Skin of body (tissue), 2 donors: ENCODE data around the gene SLC18A2. TPM values are rescaled to one million over a fixed set of nuclear protein-coding genes. Genes with fewer than 3 reads are reported as not detected.
"Not testable (repeated sequence)": the region's sequence is repeated elsewhere in the genome, so short reads cannot be mapped to it uniquely, and the experiment has no call there.

Source experiments
- DNase-seq: peaks from one replicate; lab custom pipeline; 2025; lab: John Stamatoyannopoulos, UW
- total RNA-seq: library from RNA; depleted of rRNA; stranded (reverse); fragments of >200 nt; gene quantifications from one replicate; pipeline ENCODE4 v1.2.3, GENCODE V29; 2014

Gene SLC18A2
- 6.2 TPM for total RNA-seq

DNA sequence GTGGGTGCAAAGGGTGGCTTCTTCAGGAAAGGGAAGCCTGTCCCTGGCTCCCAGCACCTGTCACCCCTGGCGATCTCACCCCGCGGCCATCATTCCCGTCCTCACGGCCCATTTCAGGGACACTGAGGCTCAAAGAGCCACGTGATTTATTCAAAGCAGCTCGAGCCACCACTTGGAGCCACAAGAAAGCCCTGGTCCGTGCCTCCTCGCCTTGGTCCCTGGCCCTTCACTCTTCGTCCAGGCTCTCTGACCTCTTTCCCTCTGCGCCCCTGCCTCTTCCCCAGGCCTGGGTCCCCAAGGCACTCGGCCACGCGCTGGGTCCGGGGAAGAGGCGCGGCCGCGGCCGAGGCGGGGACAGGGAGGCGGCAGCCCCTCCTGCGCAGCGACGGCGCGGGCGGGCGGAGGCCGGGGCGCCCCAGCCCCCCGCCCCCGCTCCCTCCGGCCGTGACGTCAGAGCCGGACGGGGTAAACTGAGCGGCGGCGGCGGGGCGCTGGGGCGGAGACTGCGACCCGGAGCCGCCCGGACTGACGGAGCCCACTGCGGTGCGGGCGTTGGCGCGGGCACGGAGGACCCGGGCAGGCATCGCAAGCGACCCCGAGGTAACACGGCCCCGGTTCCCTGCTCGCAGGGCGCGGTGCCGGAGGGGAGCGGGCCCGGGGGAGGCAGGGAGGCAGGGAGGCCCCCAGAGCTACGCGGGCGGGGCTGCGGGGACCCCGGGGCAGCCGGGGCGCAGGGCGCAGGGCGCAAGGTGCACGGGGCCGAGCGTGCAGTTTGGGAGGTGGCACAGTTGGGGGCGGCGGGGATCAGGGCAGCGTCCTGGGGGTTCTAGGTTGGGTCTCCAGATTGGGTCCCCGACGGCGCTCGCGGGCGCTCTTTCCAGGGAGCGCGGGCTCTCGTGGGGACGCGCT is at the start of gene SLC18A2:
TSS of gene SLC18A2 (plus strand) at position 494 of the 909 bp plus-strand sequence. CDS start 580 bp downstream, outside the sequence.
- DNase-seq: no peak

GRCh38 chr10:117197189-117197588 is 43.7 kb upstream of the SLC18A2 start, which contains the start of gene KCNK18:
Gene KCNK18, plus strand, starts transcription at chr10:117197489. Its CDS starts 0 bp downstream, at chr10:117197489.
- DNase-seq: no peak

- DNase-seq: no peak
Measured at GRCh38 chr10:117198088-117198487, 42.8 kb upstream of the SLC18A2 start.

DNA sequence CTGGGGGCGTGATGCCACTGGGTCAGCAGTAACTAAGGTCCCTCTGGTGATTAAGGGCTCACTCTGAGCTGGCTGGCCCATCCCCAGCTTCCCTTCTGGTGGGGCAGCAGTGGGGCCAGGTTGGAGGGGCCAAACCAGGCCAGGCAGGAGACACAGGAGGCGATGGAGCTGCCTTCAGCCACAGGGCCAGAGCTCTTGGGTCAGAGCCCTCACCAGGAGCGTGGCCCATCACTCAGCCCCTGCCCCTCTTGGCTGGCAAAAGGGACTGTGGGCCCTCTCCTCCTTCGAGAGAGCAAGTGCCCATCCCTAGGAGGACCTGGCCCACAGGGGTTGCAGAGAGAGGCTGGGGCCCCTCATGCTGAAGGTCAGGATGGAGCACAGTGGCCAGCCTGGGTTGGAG is 39.1 kb upstream of the SLC18A2 start:
- no peak for DNase-seq

- DNase-seq: no peak
Measured at GRCh38 chr10:117204316-117204715, 36.6 kb upstream of the SLC18A2 start.

- DNase-seq: no peak
Measured at GRCh38 chr10:117212176-117212575, 28.7 kb upstream of the SLC18A2 start.

DNA sequence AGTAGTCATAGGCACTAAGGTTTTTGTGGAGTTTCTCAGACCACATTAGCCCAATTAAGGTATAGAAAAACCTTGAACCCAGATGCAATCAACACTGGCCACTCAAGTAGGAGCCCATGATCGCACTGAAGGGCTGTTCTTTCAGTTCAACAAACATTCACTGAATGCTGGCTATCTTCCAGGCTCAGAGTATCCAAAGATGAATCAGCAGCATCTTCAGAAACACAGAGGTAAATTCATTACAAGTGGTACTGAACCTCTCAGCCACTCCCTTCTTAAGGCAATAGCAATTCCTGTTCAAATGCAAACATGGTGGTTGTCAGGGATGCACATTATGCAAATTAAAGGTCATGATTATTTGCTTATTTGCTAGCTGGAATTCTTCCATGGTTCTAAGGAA is 26.5 kb upstream of the SLC18A2 start:
- DNase-seq: no peak

GRCh38 chr10:117215079-117215478 is 25.8 kb upstream of the SLC18A2 start:
- DNase-seq: no peak

GRCh38 chr10:117216028-117216427 is 24.9 kb upstream of the SLC18A2 start:
- no peak for DNase-seq

DNA sequence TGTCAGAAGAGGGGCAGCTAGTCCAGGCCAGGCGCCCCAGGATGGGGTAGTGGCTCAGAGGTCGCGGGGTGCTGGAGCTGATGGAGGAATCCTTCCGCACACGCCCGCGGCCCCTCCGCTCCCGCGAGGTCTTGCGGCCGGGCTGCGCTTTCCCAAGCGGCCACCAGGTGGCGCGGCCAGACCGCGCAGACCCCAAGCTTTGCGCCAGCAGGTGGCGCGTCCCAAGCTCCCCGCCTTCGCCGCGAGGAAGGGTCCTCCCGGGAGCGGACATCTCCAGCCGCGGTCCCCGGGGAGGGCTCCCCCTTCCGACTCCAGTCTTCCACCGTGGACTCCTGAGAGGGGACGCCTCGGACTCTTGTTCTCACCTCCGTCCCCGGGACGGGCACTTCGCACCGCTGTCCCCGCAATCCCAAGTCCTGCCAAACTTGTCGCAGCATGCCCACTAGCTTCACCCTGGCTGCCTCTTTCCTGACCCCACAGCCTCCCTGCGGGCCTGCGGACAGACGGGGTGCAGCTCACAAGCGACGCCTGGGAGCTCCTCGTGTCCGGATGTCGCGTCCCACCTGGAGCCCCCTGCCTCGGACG is 24.2 kb upstream of the SLC18A2 start:
- DNase-seq: peak; percentile 47

- DNase-seq: no peak
Measured at GRCh38 chr10:117217196-117217761, 23.6 kb upstream of the SLC18A2 start.

DNA sequence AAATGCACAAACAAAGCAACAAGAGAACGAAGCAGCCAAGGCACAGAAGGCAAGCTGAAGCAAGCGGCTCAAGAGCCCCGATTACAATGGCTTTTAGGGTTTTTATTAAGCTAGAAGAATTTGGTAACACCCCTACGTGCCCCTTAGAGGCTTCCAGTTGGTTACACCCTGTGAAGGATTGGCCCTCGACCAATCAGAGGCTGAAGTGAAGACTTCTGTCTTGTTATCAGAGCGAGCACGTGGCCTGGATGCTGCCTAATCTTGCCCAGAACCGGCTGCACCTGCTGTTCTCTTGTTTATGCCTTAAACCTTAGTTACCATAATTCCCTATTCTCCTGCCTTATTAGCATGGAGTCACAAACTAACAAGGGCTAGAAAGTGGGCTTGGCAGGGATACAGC is 22.3 kb upstream of the SLC18A2 start:
- DNase-seq: no peak

DNA sequence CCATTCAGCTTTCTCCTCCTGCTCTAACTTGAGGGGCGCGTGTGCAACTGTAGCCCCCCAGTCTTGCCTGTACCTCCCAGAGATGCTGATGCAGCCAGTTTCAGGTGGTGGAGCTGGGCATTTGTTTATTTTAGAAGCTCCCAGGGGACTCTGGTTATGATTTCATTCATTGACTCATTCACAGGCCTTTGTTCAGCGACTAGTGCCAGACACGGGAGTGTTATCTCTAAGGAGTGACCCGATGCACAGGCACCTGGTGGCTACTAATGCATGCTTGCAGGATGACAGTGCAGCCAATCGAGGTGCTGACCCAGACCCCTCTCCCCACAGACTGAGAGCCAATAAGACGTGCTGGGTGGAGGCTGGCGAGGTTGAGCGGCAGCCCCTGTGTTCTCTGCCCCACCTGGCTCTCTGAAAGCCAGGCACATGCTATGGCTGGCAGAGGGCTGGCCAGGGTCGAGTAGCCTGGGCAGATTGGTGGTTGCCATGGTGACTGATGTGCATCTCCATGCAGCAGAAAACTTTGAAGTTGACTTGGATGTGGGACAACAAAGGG is 19.7 kb upstream of the SLC18A2 start:
- no peak for DNase-seq

- no peak for DNase-seq
Measured at GRCh38 chr10:117222552-117222951, 18.4 kb upstream of the SLC18A2 start.

DNA sequence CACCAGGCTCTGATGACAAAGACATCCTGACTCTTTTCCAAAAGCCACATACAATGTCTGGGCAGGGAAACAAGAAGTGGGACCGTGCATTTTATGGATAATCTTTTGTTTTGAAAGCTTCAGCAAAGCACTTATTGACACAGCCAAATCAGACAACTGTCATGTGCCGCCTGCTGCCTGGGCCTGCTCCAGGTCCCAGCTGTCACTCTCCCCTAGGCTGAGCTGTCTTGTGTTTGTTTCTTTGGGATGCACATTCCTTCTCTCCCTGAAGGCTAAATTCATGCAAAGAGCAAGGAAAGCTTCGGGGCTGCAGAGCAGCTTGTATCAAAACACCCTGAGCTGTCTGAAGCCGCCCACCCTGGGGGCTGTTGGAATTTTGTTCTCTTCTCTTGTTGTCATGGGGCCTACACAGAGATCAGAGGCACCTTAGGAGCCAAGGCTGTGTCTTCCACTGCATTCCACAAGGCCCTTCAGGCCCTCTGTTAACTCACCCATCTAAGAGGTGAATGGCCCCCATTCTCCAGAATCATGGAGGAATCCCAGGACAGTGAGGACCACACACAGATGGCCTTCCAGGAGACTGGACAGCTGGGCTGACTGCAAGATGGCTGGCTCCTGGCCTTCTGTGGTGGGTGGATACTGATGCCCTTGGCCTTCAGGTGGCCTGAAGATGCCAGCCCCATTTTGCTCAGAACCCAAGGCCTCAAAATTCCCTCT is 17.8 kb upstream of the SLC18A2 start:
- no peak for DNase-seq

GRCh38 chr10:117223693-117224430 is 17.1 kb upstream of the SLC18A2 start:
- no peak for DNase-seq

DNA sequence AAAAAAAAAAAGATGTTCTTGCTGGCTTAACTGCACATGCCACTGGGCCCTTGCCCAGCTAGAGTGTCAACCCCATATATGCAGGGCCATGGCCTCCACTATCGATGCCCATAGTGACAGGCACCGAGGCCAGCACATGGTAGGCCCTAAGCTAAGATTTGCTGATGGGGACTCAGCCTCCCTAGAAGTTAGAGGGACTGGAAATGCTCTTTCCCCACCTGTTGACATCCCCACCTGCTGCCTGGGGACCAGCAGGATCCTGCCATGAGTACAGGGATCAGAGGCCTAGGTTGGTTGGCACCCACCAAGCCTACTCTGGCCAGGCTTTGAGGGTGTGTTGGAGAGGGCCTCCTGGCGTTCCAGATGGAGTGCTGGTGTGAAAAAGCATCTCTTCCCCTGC is 16.0 kb upstream of the SLC18A2 start:
- no peak for DNase-seq

GRCh38 chr10:117226813-117227451 is 14.0 kb upstream of the SLC18A2 start:
- DNase-seq: no peak

DNA sequence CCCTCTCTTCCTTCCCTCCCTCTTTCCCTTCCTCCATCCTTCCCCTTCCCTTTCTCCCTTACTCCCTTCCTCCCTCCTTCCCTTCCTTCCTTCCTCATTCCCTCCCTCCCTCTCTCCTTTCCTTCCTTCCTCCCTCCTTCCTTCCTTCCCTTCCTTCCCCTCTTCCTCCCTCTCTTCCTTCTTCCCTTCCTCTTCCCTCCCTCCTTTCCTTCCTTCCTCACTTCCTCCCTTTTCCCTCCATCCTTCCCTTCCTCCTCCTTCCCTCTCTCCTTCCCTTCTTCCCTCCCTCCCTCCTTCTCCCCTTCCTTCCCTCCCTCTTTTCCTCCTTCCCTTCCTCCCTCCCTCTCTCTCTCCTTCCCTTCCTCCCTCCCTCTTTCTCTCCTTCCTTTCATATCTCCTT is 12.7 kb upstream of the SLC18A2 start:
- DNase-seq: no peak

DNA sequence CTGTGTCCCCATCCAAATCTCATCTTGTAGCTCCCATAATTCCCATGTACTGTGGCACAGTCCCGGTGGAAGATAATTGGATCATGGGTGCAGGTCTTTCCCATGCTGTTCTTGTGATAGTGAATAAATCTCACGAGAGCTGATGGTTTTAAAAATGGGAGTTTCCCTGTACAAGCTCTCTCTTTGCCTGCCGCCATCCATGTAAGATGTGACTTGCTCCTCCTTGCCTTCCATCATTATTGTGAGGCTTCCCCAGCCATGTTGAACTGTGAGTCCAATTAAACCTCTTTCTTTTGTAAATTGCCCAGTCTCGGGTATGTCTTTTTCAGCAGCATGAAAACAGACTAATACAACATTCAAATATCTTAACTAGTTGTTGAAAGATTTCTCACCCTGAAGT is 10.8 kb upstream of the SLC18A2 start:
- not testable (repeated sequence) for DNase-seq
